ENCODE results near the gene WNT9B.
"Not testable (repeated sequence)": the region's sequence is repeated elsewhere in the genome, so short reads cannot be mapped to it uniquely, and the experiment has no call there.

The WNT9B gene

GRCh38 chr17:46917041-46917440, 65.7 kb downstream of the WNT9B start:
- DNase-seq: no peak

GRCh38 chr17:46917516-46917915, 66.1 kb downstream of the WNT9B start:
- no peak for DNase-seq

GRCh38 chr17:46921962-46922361, 70.6 kb downstream of the WNT9B start:
- not testable (repeated sequence) for DNase-seq

- no peak for DNase-seq
Observed at GRCh38 chr17:46922487-46922803, 71.1 kb downstream of the WNT9B start.

GRCh38 chr17:46922804-46923635, 71.6 kb downstream of the WNT9B start, which contains the start of gene GOSR2:
Gene GOSR2, plus strand, starts transcription at chr17:46923160. Its CDS starts 33 bp downstream, at chr17:46923193.
- DNase-seq: peak; percentile 85

- no peak for DNase-seq
Observed at GRCh38 chr17:46925185-46925868, 73.9 kb downstream of the WNT9B start.

GRCh38 chr17:46928467-46929261, 77.3 kb downstream of the WNT9B start:
- no peak for DNase-seq

- DNase-seq: no peak
Observed at GRCh38 chr17:46929413-46929812, 78.0 kb downstream of the WNT9B start.

- no peak for DNase-seq
Observed at GRCh38 chr17:46930051-46930450, 78.7 kb downstream of the WNT9B start.

GRCh38 chr17:46931596-46931995, 80.2 kb downstream of the WNT9B start:
- no peak for DNase-seq

- no peak for DNase-seq
Observed at GRCh38 chr17:46935658-46936266, 84.4 kb downstream of the WNT9B start.

All from activated T-cell treated with anti-CD3 and anti-CD28 coated beads for 4 hours (primary cell).